Anterior cingulate cortex (tissue), 58 donors: ENCODE measurements around the gene CCDC87.
"Not testable (repeated sequence)": the region's sequence is repeated elsewhere in the genome, so short reads cannot be mapped to it uniquely, and the experiment has no call there.

Experiments
- DNase-seq, 58 donors: peaks; one replicate each; lab custom pipeline; 2025; lab: John Stamatoyannopoulos, UW

CCDC87 gene

DNA sequence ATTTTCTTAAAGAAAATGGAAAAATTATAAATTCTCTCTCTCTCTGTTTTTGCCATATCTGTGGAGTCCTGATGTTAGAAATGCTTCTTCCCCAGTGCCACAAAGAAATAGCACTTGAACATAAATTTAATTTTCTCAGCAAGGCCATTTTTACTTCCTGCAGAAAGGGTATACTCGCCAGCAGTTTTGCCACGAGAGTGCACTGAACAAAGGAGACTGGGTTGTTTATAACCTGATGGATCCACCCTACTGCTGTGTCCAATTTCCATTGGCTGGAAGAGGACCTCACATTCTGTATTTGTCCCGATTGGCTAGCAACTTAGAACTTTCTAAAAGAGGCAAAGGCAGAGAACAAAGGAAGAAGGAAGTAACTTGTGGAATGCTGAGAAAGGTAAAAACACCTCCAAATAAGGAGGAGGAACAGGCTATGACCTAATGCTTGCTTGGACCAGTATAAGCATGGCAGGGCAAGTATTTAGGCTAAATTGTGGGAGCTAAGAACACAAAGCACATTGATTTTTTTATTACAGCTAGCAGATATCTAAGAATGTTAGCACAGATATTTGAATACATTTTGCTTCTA lies 10.2 kb downstream of the CCDC87 start:
- DNase-seq = not testable (repeated sequence)

GRCh38 chr11:66581261-66581660 lies 11.6 kb downstream of the CCDC87 start:
- DNase-seq = no peak

DNA sequence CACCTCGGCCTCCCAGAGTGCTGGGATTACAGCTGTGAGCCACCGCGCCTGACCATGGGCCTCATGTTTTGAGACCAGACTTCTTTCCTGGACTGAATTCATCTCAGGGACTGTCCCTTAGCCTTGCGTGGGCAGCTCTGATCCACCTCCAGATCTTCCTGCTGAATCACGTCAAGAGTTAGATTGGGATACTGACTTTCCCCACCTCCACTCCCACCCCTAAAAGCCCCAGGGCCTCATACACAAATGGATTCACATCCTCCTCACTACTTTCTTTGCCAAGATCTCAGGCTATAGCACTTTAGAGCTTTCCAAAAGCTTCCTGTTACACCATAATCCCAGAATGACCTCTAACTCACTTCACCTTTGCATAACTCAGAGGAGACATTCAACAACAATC lies 12.1 kb downstream of the CCDC87 start:
- no peak for DNase-seq

DNA sequence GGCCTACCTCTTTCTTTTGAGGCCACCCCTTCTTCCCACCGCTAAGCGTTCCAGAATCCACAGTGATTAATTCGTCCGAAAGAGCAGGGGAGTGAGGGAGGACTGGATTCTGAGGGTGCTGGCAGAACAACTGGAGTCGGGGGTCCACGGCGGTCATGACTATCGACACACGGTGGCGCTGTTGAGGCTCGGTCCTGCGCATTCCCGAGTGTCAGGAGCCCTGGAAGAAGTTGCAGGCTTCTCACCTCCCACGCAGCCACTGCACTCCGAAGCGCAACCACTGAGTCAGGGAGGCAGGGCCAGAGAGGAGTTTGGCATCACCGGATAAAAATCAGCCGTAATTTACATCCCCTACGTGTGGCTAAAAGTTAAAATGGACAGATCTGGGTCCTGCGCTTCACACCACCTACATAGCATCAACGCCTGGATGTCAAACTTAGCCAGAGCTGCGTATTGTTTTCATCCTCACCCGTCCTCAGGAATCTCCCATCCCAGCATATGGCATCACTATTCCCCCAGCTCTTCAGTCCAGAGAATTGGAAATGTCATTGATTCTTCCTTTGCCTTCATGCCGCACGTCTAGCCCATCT lies 13.8 kb downstream of the CCDC87 start:
- DNase-seq = peak in 56 of 58 donors; percentile 6 to 84 (median 52)

GRCh38 chr11:66570850-66571180 lies 22.0 kb downstream of the CCDC87 start:
- DNase-seq = no peak

DNA sequence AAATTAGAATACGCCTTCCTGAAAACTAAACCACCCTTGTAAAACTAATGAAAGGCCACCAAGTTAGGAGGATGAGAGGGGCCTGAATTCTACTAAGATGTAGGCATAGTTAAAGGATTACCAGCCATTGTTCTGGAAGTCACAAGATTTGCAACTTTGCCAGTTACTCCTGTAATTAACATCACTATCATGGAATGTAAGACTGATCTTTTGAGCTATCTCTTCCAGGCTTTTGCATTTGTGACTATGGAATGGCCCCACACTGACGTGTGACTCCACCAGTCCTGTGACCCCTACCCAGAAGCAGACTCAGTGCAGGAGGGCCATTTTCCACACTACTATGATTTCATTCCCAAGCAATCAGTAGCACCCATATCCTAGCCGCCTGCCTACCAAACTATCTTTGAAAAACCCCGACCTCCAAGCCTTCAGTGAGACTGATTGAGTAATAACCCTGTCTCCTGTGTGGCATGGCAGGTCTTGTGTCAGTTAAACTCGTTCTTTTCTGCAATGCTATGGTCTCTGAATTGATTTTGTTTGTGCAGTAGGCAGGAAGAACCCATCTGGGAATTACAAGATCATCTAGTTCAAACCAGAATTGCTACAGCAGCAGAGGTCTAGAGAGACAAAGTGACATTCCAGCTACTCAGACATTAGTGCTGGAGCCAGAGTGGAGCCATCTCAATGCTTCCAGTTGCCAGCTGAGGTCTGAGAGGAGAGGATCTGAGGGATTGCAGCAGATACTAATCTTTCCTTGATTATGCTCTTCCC lies 22.6 kb downstream of the CCDC87 start:
- DNase-seq = no peak

DNA sequence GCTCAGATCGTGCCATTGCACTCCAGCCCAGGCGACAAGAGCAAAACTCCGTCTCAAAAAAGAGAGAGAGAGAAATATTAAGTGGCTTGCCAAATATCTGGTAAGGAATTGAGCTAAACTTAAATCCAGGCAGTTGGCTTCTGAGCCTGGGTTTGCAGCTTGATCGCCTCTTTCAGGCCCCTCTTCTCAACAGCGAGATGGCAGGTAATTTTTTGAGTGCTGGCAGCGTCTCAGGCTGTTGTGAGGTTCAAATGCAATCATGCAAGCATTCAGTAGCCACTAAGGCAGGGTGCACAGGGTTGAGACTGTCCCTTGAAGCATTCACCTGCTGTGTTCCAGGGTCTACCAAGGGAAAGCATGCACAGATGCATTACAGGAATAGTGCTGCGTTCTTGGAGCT lies 23.8 kb downstream of the CCDC87 start:
- no peak for DNase-seq

DNA sequence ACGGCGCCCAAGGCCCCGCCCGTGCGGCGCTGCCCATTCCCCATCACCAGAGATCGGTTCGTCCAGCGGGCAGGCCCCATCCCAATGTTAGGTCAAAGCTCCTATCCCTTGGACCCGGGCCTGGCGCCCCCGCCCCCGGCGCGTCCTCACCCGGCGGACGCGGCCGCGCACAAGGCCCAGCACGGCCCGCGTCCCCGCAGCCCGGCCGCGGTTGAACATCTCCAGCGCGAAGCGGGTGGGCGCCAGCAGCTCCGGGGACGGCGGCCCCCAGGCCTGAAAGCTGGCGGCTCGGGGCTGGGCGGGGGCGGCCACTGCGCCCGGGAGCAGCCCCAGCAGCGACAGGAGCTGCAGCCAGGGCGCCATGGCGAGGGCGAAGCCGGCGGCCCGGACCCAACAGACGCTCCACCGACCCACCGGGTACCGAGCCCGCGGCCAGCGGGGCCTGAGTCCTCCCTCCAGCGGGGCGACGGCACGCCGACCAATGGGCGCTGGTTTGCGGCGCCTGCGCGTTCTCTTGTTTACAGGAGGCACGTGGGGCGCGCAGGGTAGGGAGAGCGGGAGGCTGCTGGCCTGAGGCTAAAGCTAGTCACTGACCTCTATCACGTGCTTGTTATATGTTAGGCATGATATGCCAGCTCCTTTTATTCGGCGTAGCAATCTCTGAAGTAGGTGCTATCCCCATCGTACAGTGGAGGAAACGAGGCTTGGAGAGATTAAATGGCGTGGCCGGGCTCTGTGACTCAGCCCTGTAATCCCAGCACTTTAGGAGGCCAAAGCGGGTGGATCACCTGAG lies 24.5 kb downstream of the CCDC87 start, which contains the start of gene CTSF:
Gene CTSF, minus strand, starts transcription at position 483 of the 793 bp plus-strand sequence. Its CDS starts 120 bp downstream, at position 363.
- peak; percentile 57 to 96 (median 88) for DNase-seq

- no peak for DNase-seq
Measured at GRCh38 chr11:66567787-66568123, 25.1 kb downstream of the CCDC87 start.

GRCh38 chr11:66566221-66566620 lies 26.6 kb downstream of the CCDC87 start:
- DNase-seq = no peak

GRCh38 chr11:66564984-66565383 lies 27.9 kb downstream of the CCDC87 start:
- no peak for DNase-seq

- no peak for DNase-seq
Measured at GRCh38 chr11:66564538-66564937, 28.3 kb downstream of the CCDC87 start.

- no peak for DNase-seq
Measured at GRCh38 chr11:66563832-66564231, 29.0 kb downstream of the CCDC87 start.

GRCh38 chr11:66562907-66563583 lies 29.8 kb downstream of the CCDC87 start:
- DNase-seq = no peak

DNA sequence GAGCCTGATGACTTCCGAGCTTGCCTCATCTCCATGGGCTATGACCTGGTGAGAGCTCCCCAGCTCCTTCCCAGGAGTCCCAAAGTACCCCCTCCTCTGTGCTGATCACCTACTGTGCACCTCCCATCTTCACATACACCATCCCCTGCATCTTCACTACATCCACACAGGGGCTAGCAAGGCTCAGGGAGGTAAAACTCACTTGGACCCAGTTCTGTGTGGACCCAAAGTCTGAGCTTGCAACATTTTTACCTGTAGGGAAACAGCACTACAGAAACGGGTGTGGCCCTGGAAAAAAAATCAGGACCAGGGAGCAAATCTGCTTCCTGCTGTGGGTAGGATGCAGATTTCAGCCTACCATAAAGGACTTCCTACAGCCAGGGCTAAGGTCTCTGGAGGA lies 30.6 kb downstream of the CCDC87 start:
- no peak for DNase-seq

GRCh38 chr11:66561975-66562248 lies 31.0 kb downstream of the CCDC87 start:
- DNase-seq = no peak

- DNase-seq = no peak
Measured at GRCh38 chr11:66561178-66561974, 31.5 kb downstream of the CCDC87 start.

- DNase-seq = no peak
Measured at GRCh38 chr11:66559866-66560676, 32.8 kb downstream of the CCDC87 start.
